ENCODE measurements around the gene TOMM7. TPM values are rescaled to one million over a fixed set of nuclear protein-coding genes. Genes with fewer than 3 reads are reported as not detected.

Gene TOMM7
- total RNA-seq, 2 experiments from 2014 or later: 206 to 208 TPM

DNA sequence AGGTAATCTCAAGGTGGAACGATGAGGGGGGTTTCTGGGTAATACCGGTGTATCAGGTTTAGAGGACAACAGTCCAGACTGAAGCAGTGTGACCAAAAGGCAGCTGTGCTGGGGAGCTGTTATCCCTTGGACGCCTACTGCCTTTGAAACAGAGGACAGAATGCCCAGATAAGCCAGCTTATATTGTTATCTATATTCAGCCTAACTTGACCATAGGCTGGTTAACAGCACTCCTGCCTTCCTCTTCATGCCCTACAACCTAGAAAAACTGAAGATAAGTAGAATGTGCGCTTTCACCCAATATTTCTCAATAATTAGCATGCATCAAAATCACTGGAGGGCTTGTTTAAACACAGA is 50.8 kb downstream of the TOMM7 start:
- Mint-ChIP-seq H3K9me3 (ENCODE audit: insufficient read depth) (no peaks in the 10 kb centered on the region), H3K27ac (no peak overlapping the region), H3K36me3 (ENCODE audit: low read depth) (no peaks in the 10 kb centered on the region), H3K4me3 (no peak overlapping the region), H3K27me3 (ENCODE audit: low read depth) (peaks cover 24% of the 10 kb centered on the region), H3K4me1 (ENCODE audit: low read depth) (no peaks in the 10 kb centered on the region)
- ChIA-PET CTCF (interaction anchor here (1.5 kb wide), 2 partner anchors 11 to 212 kb away, joined by 5 to 6 read pairs; no protein-coding TSS in a partner anchor), POLR2A (no interaction called here)
- ATAC-seq (no peak), DNase-seq (no peak)

DNA sequence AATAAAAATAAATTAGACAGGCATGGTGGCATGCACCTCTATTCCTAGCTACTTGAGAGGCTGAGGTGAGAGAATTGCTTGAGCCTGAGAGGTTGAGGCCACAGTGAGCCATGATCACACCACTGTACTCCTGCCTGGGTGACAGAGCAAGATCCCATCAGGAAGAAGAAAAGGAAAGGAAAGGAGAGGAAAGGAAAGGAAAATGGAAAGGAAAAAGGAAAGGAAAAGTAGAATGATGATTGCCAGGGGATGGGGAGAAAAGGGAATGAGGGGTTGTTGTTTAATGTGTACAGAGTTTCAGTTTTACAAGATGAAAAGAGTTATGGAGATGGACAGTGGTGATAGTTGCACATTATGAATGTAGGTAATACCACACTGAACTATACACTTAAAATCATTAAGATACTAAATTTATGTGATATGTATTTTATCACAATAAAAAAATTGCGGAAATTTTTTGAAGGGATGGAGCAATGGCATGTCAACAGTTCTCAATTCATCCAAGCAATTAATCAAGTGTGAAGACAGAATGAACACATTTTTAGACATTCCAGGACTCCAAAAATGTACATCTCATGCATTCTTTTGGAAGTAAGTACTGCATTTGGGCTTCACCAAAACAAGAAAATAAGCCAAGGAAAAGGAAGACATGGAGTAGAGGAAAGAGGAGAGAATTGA is 51.3 kb downstream of the TOMM7 start:
- ChIA-PET CTCF (interaction anchor here (1.5 kb wide), 1 partner anchor 11 kb away, joined by 6 read pairs; no protein-coding TSS in a partner anchor), POLR2A (no interaction called here)
- DNase-seq (no peak), ATAC-seq (no peak)
- Mint-ChIP-seq H3K9me3 (ENCODE audit: insufficient read depth) (no peaks in the 10 kb centered on the region), H3K27ac (no peak overlapping the region), H3K4me1 (ENCODE audit: low read depth) (no peaks in the 10 kb centered on the region), H3K4me3 (no peak overlapping the region), H3K36me3 (ENCODE audit: low read depth) (no peaks in the 10 kb centered on the region), H3K27me3 (ENCODE audit: low read depth) (peaks cover 29% of the 10 kb centered on the region)

DNA sequence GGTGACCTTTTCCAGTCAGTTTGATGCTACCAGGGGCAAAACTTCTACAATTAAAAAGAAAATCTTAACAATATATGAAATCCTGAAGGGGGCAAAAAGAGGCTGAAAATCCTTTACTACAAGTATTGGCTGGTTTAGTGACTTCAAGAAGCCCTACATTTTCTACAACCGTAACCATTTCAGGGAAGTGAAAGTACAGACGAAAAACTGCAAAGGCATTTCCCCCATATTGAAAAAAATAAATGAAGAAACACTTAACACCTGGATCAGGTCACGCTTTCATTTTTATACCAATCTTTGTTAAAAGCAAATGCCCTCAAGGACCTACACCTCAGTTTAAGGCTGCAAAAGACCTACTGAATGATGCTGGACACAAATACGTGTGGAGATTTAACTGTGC is 57.0 kb downstream of the TOMM7 start:
- POLR2A ChIA-PET: no interaction called here
- ATAC-seq: no peak
- no peaks in the 10 kb centered on the region for H3K9me3 Mint-ChIP-seq (ENCODE audit: insufficient read depth)
- peaks cover 56% of the 10 kb centered on the region for H3K27me3 Mint-ChIP-seq (ENCODE audit: low read depth)
- CTCF ChIA-PET: no interaction called here
- H3K4me3 Mint-ChIP-seq: no peak overlapping the region
- H3K36me3 Mint-ChIP-seq (ENCODE audit: low read depth): no peaks in the 10 kb centered on the region
- DNase-seq: no peak
- no peaks in the 10 kb centered on the region for H3K4me1 Mint-ChIP-seq (ENCODE audit: low read depth)
- no peak overlapping the region for H3K27ac Mint-ChIP-seq

Other genes starting within 250 kb of the TOMM7 start
- under 1 TPM in 1 of 2 experiments, not detected in 1; 0.65 TPM for gene IL6, start 95.6 kb downstream of the TOMM7 start, total RNA-seq
- 10 to 100 TPM; 74.2 to 79.6 TPM for gene HYCC1, start 191.3 kb upstream of the TOMM7 start, total RNA-seq